HG03520 (cell line): ENCODE results near the gene ZNF419.
"Not testable (repeated sequence)": the region's sequence is repeated elsewhere in the genome, so short reads cannot be mapped to it uniquely, and the experiment has no call there.

Experiments used
- ATAC-seq: cut with Tn5 transposase; IDR thresholded peaks from one replicate; pipeline ENCODE4 v1.9.1; 2021; ENCODE audit warnings: mild to moderate bottlenecking, moderate library complexity; ENCODE audit not compliant: unreplicated experiment

The ZNF419 gene

DNA sequence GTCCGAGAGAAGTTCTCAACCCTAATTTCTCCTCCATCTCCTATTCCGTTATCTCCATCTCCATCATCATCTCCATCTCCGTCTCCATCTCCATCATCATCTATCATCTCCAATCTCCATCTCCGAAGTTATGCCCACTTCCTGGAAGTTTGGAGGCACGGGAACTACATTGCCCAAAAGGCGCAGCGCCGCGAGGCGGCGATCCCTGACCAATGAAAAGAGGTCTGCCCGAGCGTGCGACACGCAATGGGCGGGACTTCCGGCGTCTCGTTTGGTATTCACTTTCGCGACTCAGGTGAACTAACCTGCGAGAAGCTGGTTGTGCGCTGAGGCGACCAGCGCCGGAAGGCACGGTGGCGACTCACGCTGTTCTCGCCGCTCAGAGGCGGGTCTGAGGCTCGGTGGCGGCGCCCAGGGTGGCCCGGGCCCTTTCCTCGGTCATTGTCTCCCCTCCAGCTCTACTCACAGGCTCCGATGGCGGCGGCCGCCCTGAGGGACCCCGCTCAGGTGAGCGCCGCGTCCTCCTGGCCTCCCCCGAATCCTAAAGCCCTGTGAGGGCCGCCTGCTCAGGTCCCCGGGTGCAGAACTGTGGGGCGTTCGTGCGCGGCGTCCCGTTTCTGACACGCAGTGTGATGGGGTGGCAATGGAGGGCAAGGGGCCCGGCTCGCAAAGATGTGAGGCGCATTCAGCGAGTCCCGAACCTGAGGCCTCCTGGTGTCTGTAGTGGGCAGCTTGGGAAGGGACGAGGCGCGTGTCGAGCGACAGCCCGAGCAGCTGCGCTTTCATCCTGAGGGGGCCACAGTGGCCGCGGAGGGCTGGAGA, at the start of gene ZNF419:
ZNF419 (plus strand) TSS at position 274 of the 822 bp plus-strand sequence; CDS start at position 475, 201 bp downstream.
- ATAC-seq: peak; percentile 90

GRCh38 chr19:57437931-57438330, 49.6 kb upstream of the ZNF419 start:
- ATAC-seq: no peak

DNA sequence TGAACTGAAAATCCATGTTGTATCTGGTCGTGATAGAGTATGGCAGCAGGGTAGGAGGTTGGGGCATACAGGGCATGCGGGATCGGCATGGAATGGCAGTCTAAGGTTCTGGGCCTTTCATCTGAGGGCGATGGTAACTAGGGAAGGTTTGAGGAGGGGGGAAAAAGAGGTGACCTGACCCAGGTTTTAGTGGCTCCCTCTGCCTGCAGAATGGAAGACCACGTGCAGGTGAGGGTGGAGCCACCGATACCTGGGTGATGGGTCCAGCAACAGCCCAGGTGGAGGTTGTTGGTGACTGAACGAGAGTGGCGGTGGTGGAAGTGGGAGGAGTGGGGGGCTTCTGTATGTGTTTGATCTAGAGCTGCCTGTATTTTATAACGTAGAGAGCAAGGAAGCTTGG, 48.6 kb upstream of the ZNF419 start:
- no peak for ATAC-seq

GRCh38 chr19:57441979-57442752, 45.4 kb upstream of the ZNF419 start:
- ATAC-seq: no peak

GRCh38 chr19:57443121-57443696, 44.3 kb upstream of the ZNF419 start:
- ATAC-seq: no peak

DNA sequence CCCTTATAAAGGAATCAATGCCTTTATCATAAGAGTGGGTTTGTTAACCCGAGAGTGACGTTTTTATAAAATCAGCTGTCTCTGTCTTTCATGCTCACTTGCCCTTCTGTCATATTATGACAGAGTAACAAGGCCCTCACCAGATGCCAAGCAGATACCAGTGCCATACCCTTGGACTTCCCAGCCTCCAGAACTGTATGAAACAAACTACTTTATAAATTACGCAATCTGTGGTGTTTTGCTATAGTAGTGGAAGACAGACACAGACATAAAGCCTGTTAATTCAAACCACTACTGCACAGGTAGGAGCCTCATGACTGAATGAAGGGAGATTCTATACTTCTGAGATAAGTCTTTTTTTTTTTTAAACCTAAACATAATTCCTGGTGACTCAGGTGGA, 35.2 kb upstream of the ZNF419 start:
- no peak for ATAC-seq

- ATAC-seq: no peak
Observed at GRCh38 chr19:57465680-57466381, 21.7 kb upstream of the ZNF419 start.

DNA sequence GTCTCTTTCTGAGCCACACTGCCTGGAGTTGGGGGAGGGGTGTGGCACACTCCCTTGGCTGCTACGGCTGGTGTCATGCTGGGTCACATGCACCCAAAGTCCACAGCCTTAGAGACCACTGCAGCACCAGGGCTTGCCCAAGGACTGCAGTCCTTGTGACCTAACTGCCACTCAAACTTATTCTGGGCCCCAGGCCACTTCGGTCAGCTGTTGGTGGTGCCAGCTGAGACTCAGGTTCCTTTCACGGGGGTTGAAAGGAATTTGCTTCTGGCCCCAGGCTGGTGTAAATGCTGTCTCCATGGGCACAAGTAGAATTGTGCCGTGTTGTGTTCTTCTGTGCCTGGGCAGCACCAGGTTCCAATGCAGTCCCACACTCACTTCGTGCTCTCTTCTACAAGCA, 21.1 kb upstream of the ZNF419 start:
- ATAC-seq: no peak

DNA sequence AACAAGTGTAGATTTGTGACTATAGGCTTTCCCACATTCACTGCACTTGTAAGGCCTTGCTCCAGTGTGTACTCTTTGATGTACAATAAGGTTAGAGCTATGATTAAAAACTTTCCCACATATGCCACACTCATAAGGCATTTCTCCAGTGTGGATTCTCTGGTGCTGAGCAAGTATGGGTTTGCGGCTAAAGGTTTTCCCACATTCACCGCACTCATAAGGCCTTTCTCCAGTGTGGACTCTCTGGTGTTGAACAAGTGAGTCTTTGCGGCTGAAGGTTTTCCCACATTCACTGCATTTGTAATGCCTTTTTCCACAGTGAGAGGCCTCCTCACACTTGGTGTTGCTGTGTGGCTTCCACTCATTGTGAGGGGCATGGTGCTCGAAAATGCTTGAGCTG, 13.9 kb upstream of the ZNF419 start:
- ATAC-seq: no peak

- ATAC-seq: peak; percentile 83
Observed at GRCh38 chr19:57477191-57478008, 10.2 kb upstream of the ZNF419 start, which contains the start of gene ZNF772. ZNF772 (minus strand) TSS chr19:57477566; CDS start chr19:57477309, 257 bp downstream.

- ATAC-seq: not testable (repeated sequence)
Observed at GRCh38 chr19:57488299-57488644, 722 bp downstream of the ZNF419 start.

GRCh38 chr19:57499332-57499679, 11.8 kb downstream of the ZNF419 start:
- ATAC-seq: not testable (repeated sequence)

GRCh38 chr19:57499680-57500395, 12.3 kb downstream of the ZNF419 start, which contains the start of gene ZNF773:
ZNF773 (plus strand) TSS chr19:57499938; CDS start chr19:57500081, 143 bp downstream.
- ATAC-seq: peak; percentile 91

DNA sequence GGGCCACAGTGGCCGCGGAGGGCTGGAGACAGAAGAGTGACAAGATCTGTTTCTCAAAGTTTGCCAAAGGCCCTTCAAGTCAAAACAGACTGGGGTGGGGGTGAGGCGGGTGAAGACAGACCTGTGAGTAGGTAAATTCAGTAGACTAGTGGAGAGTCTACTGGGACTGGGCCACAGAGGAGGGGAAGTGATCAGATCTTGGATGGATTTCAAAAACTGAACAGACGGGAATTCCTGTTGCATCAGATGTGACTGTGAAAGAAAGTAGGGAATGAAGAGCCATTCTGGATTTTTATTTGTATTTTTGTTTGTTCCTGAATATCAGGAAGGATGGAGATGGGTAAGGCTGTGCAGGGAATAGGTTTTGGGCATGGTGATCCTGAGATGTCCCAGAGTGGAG, 12.8 kb downstream of the ZNF419 start:
- ATAC-seq: not testable (repeated sequence)

DNA sequence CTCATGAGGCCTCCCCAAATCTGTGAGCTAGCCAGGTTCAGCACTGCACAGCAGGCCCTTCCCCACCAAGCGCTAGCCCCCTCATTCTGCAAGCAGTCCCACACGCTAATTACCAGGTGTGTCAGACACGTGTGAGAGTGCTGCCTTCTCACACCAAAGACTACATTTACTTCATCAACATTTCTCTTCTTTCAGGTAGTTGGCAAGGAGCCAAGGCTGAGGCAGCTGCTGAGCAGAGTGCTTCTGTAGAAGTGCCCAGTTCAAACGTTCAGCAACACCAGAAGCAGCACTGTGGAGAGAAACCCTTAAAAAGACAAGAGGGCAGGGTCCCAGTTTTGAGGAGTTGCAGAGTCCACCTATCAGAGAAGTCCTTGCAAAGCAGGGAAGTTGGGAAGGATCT, 18.6 kb downstream of the ZNF419 start:
- ATAC-seq: no peak

DNA sequence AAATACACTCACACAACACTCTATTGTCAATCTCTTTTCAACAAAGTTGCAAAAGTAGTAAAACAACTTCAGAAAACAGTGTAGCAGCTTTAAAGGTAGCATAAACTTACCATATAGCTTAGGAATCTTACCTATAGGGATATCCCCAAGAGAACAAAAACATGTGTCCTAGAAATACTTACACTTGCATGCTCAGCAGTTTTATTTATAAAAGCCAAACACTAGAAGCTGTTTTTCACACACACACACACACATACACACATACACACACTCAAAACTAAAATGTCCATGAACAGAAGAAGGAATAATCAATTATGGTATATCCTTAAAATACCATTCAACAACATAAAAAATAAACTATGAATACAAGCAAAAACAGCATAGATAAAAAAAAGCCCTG, 23.9 kb downstream of the ZNF419 start:
- ATAC-seq: no peak

DNA sequence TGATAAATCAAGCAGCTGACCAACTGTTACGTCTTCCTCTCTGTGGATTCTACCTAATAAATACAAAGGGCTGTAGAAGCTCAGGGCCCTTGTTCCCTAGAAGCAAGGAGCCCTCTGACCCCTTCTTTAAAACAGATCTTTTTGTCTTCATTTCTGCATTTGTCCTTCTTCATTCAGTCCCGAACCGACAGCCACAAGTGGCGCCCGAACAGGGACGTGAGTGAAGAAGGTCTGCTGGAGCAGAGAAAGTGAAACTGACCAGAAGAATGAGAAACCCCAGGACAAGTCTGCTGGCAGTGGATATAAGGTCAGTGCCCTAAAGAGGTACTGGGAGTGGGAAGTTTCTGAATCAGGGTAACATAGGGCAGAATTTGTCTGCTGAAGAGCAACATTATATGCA, 25.3 kb downstream of the ZNF419 start:
- no peak for ATAC-seq

DNA sequence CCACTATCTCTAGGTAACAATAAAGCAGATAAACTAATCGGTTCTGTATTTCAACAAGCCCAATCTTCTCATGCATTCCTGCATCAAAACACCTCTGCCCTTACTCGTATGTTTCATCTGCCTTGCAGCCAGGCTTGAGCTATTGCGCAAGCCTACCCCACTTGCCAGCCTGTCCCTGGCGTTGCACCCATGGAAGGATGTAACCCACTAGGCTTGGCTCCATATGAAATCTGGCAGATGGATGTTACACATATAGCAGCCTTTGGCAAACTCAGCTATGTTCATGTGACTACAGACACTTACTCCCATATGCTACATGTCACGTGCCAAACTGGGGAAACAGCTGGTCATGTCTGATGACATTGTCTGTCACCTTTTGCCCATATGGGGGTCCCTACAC, 27.7 kb downstream of the ZNF419 start:
- ATAC-seq: no peak

DNA sequence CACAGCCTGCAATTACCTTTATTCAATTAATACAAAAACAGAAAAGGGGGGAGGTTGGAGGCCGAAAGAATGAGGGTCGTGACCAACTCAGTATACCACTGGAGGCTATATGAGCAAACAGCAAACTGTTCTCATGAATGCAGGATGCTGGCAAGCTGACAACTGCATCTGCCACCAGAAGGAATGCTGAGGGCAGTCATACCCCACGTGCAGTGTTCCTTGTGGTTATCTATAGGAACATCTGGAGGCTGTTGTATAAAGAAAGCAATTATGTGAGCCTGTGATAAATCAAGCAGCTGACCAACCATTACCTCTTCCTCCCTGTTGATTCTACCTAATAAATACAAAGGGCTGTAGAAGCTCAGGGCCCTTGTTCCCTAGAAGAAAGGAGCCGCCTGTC, 30.5 kb downstream of the ZNF419 start:
- not testable (repeated sequence) for ATAC-seq
